Fibroblast of the conjunctiva (primary cell): ENCODE data around the gene DMTF1.
"Not testable (repeated sequence)": the region's sequence is repeated elsewhere in the genome, so short reads cannot be mapped to it uniquely, and the experiment has no call there.

Experiments used
- DNase-seq: peaks from one replicate; pipeline ENCODE4 v3.0.0-alpha.2; 2010; ENCODE audit warnings: low read depth

The DMTF1 gene

DNA sequence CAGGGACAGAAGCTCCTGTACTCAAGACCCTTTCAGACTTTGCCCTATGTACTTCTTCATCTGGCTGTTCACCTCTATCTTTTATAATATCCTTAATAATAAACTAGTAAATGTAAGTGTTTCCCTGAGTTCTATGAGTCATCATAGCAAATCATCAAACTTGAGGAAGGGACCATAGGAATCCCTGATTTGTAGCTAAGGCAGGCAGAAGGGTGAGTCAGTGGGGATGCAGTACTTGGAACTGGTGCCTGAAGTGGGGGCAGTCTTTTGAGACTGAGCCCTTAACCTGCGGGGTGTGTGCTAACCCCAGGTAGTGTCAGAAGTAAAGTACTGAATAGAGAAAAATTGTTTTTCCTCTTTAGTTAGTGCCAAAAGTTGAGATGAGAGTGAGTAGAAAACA is 73.4 kb downstream of the DMTF1 start:
- no peak for DNase-seq

DNA sequence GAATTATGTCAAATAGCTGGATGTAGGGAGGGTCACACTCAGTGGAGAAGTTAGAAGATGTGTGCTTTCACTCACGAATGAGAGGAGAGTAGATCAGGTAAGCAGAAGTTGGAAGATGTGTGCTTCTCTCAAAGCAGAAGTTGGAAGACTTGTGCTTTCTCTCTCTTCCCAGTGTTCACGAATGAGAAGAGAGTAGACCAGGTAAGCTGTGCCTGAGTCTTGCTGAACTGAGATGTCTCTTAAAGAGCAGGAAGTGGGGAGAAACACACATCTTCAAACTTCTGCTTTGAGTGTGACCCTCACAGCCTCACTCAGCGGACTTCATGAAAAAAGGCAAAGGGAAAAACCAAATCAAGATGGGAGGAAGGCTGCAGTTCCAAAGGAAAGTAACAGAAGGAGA is 74.2 kb downstream of the DMTF1 start:
- no peak for DNase-seq

DNA sequence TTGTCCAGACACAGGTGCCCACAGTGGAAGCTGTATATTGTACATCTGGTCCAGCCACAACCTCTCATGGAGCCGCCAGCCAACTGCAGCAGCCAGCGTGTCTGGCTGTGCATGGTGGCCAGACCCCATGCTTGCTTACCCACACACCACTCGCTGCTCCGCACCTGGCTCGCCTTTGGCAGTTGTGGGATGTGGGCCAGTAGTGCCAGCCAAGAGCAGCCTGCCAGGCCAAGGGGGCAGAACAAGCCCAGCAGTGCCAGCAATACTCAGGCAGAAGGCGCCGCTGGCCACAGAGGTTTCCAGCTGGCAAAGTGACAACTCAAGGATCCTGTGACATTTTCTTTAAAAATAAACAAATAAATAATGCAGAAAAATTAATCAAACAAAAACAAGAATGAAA is 79.0 kb downstream of the DMTF1 start:
- no peak for DNase-seq

DNA sequence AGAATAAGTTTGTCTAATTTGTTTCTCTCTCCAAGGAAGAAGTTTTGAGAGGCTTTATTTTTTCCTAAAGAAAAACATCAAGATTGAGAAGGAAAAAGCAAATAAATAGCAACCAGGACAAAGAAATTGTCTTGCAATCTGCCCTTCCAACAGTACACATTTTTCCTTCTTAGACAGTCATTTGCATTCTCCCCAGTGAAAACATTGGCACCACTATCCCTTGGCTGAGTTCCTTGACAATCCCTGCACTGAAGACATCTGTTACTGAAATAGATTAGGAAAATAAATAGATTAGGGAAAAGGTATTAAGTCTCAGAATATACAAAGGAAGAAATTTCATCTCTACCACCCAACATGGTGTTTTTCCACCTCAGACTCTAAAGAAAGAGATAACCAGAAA is 79.5 kb downstream of the DMTF1 start:
- no peak for DNase-seq

DNA sequence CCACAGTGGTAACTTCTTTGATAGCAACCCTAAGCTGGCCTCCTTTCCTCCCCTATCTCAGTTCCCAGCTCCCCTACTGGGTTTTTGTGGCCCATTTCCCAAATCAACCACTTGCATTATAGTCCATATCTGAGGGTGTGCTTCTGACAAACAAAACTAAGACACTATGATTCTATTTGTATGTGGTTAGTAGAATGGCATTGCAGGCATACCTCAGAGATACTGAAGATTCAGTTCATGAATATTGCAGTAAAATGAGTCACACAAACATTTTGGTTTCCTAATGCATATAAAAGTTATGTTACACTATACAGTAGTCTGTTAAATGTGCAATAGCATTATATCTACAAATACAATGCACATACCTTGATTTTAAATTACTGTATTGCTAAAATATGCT is 82.7 kb downstream of the DMTF1 start:
- no peak for DNase-seq

DNA sequence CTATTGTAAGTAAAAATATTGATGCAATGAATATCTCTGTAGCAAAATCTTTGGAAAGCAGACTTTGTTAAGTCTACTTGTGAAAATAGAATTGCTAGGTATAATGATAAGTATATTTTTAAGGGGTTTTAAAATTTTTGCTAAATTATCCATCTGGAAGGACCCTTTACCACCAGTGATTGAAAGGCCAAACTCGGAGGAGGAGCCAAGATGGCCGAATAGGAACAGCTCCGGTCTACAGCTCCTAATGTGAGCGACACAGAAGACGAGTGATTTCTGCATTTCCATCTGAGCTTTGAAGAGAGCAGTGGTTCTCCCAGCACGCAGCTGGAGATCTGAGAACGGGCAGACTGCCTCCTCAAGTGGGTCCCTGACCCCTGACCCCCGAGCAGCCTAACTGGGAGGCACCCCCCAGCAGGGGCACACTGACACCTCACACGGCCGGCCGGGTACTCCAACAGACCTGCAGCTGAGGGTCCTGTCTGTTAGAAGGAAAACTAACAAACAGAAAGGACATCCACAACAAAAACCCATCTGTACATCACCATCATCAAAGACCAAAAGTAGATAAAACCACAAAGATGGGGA is 86.3 kb downstream of the DMTF1 start:
- not testable (repeated sequence) for DNase-seq

DNA sequence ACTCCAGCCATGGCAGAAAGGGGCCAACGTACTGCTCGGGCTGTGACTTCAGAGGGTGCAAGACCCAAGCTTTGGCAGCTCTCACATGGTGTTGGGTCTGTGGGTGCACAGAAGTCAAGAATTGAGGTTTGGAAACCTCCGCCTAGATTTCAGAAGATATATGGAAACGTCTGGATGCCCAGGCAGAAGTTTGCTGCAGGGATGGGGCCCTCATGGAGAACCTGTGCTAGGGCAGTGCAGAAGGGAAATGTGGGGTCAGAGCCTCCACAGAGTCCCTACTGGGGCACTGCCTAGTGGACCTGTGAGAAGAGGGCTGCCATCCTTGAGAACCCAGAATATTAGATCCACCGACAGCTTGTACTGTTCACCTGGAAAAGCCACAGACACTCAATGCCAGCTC is 93.4 kb downstream of the DMTF1 start:
- DNase-seq = not testable (repeated sequence)
